ENCODE data around the gene PRKACA.

Gene PRKACA

GRCh38 chr19:14160017-14160703 lies 42.6 kb upstream of the PRKACA start:
- Histone ChIP-seq H3K9ac (ENCODE audit: low read length) (no peak overlapping the region), H4K20me1 (ENCODE audit: insufficient read depth, low read length) (no peaks in the 10 kb centered on the region), H3K4me2 (ENCODE audit: low read length) (no peak overlapping the region), H2AFZ (ENCODE audit: low read depth, low read length) (no peak overlapping the region), H3K4me3 (ENCODE audit: low read length) (no peak overlapping the region), H3K27me3 (ENCODE audit: low read depth, low read length) (no peaks in the 10 kb centered on the region), H3K79me2 (ENCODE audit: low read length) (no peaks in the 10 kb centered on the region), H3K27ac (ENCODE audit: low read length) (no peak overlapping the region), H3K9me3 (ENCODE audit: insufficient read depth, low read length) (no peaks in the 10 kb centered on the region), H3K4me1 (ENCODE audit: low read length) (peaks cover 9% of the 10 kb centered on the region; the same call in 1 of the 2 replicates), H3K36me3 (replicated peaks; ENCODE audit: low read depth, low read length) (no peaks in the 10 kb centered on the region)
- no peak for TF ChIP-seq EZH2phosphoT487 (IDR thresholded peaks at IDR 0.05; ENCODE audit: low read depth)
- TF ChIP-seq, protein P1, sequence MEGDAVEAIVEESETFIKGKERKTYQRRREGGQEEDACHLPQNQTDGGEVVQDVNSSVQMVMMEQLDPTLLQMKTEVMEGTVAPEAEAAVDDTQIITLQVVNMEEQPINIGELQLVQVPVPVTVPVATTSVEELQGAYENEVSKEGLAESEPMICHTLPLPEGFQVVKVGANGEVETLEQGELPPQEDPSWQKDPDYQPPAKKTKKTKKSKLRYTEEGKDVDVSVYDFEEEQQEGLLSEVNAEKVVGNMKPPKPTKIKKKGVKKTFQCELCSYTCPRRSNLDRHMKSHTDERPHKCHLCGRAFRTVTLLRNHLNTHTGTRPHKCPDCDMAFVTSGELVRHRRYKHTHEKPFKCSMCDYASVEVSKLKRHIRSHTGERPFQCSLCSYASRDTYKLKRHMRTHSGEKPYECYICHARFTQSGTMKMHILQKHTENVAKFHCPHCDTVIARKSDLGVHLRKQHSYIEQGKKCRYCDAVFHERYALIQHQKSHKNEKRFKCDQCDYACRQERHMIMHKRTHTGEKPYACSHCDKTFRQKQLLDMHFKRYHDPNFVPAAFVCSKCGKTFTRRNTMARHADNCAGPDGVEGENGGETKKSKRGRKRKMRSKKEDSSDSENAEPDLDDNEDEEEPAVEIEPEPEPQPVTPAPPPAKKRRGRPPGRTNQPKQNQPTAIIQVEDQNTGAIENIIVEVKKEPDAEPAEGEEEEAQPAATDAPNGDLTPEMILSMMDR (IDR thresholded peaks at IDR 0.05; ENCODE audit: low read depth, low read length), result no peak

GRCh38 chr19:14159059-14159458 lies 41.5 kb upstream of the PRKACA start:
- TF ChIP-seq, protein P1 (IDR thresholded peaks at IDR 0.05; ENCODE audit: low read depth, low read length), result no peak
- TF ChIP-seq EZH2phosphoT487 (IDR thresholded peaks at IDR 0.05; ENCODE audit: low read depth), result no peak
- H3K9me3 ChIP-seq (ENCODE audit: insufficient read depth, low read length), result no peaks in the 10 kb centered on the region
- H4K20me1 ChIP-seq (ENCODE audit: insufficient read depth, low read length), result no peaks in the 10 kb centered on the region
- H3K27ac ChIP-seq (ENCODE audit: low read length), result no peak overlapping the region
- no peaks in the 10 kb centered on the region for H3K36me3 ChIP-seq (replicated peaks; ENCODE audit: low read depth, low read length)
- no peak overlapping the region for H3K9ac ChIP-seq (ENCODE audit: low read length)
- no peaks in the 10 kb centered on the region for H3K79me2 ChIP-seq (ENCODE audit: low read length)
- H2AFZ ChIP-seq (ENCODE audit: low read depth, low read length), result no peak overlapping the region
- H3K4me2 ChIP-seq (ENCODE audit: low read length), result no peak overlapping the region
- H3K4me3 ChIP-seq (ENCODE audit: low read length), result no peak overlapping the region
- H3K27me3 ChIP-seq (ENCODE audit: low read depth, low read length), result no peaks in the 10 kb centered on the region
- H3K4me1 ChIP-seq (ENCODE audit: low read length), result peaks cover 9% of the 10 kb centered on the region; the same call in 1 of the 2 replicates

DNA sequence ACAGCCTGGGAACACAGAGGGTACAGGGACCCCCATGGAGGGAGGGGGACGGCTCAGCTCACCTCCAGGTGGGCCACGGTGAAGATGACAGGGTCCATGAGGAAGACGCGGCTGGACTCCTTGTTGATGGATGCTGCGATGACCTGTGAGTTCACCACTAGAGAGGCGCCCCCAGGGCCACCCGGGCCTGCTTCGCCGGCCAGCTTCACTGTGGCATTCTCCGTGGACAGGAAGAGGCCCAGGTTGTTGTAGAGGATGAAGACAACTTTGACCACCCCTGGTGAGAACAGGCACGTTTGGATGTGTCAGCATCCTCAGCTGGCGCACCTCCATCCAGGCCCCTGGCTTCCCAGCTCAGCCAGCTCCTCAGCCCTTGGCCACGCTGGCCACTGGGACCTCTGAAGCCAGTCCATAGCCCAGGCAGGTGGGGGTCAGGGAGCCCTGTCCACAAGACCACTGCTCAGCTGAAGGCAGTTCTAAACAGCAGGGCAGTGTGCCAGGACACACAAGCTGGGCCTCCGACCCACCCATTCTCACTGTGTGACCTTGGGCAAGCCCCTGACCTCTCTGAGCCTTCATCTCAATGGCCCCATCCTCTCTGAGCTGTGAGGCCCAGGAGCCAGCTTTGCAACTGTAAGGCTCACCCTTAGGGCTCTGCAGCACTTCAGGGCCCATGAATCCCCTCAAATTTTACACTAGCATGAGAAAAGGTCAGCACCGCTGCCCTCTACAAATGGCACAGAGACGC lies 40.9 kb upstream of the PRKACA start:
- Histone ChIP-seq H3K36me3 (replicated peaks; ENCODE audit: low read depth, low read length) (no peaks in the 10 kb centered on the region), H4K20me1 (ENCODE audit: insufficient read depth, low read length) (no peaks in the 10 kb centered on the region), H3K4me3 (ENCODE audit: low read length) (no peak overlapping the region), H3K4me1 (ENCODE audit: low read length) (peaks cover 9% of the 10 kb centered on the region; the same call in 1 of the 2 replicates), H3K27ac (ENCODE audit: low read length) (no peak overlapping the region), H3K4me2 (ENCODE audit: low read length) (no peak overlapping the region), H3K9ac (ENCODE audit: low read length) (no peak overlapping the region), H3K79me2 (ENCODE audit: low read length) (no peaks in the 10 kb centered on the region), H3K9me3 (ENCODE audit: insufficient read depth, low read length) (no peaks in the 10 kb centered on the region), H3K27me3 (ENCODE audit: low read depth, low read length) (no peaks in the 10 kb centered on the region), H2AFZ (ENCODE audit: low read depth, low read length) (no peak overlapping the region)
- TF ChIP-seq, protein P1 (IDR thresholded peaks at IDR 0.05; ENCODE audit: low read depth, low read length), result no peak
- TF ChIP-seq EZH2phosphoT487 (IDR thresholded peaks at IDR 0.05; ENCODE audit: low read depth), result no peak

GRCh38 chr19:14156971-14157717 lies 39.6 kb upstream of the PRKACA start:
- Histone ChIP-seq H3K27me3 (ENCODE audit: low read depth, low read length) (no peaks in the 10 kb centered on the region), H3K4me2 (ENCODE audit: low read length) (no peak overlapping the region), H3K9ac (ENCODE audit: low read length) (no peak overlapping the region), H3K4me3 (ENCODE audit: low read length) (no peak overlapping the region), H3K79me2 (ENCODE audit: low read length) (no peaks in the 10 kb centered on the region), H3K36me3 (replicated peaks; ENCODE audit: low read depth, low read length) (no peaks in the 10 kb centered on the region), H3K4me1 (ENCODE audit: low read length) (peaks cover 9% of the 10 kb centered on the region; the same call in 1 of the 2 replicates), H3K27ac (ENCODE audit: low read length) (no peak overlapping the region), H2AFZ (ENCODE audit: low read depth, low read length) (no peak overlapping the region), H4K20me1 (ENCODE audit: insufficient read depth, low read length) (no peaks in the 10 kb centered on the region), H3K9me3 (ENCODE audit: insufficient read depth, low read length) (no peaks in the 10 kb centered on the region)
- TF ChIP-seq, protein P1 (IDR thresholded peaks at IDR 0.05; ENCODE audit: low read depth, low read length), result no peak
- TF ChIP-seq EZH2phosphoT487 (IDR thresholded peaks at IDR 0.05; ENCODE audit: low read depth), result no peak
